Measurements from ENCODE around the gene SSR4. TPM values are rescaled to one million over a fixed set of nuclear protein-coding genes. Genes with fewer than 3 reads are reported as not detected.

SSR4 gene
- total RNA-seq, 1 donor, result 156 TPM

DNA sequence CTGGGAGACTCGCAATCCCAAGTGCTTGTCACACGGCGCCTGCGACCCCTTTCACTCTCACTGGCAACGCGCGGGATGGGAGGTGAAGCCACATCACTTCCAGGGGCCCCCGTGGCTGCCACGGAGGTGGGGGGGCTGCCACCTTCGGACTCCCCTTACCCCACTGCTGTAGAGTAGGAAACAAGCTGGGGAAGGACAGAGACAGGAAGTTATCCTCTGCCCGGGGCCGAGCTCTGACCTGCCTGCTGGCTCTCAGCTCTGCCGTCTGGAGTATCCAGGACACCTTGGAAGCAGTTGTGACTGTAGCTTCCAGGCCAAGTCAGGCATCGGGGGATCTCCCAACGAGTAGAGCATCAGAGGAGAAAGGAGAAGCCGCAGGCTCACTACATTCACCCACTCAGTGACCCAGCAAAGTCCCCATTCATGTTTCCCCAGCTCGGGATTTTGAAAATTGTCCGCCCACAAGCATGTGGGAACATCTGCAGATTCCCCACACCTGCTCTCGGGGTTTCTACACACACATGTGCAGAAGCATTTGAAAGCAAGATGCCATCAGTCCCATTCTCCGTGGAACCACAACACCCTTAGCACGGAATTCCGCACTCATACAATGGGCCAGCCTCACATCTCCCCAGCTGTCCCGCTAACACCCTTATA lies 25.0 kb downstream of the SSR4 start:
- no peaks in the 10 kb centered on the region for H3K9me3 ChIP-seq (ENCODE audit: low read depth, low read length)
- no peak overlapping the region for H2AFZ ChIP-seq (ENCODE audit: low read length)
- no peaks in the 10 kb centered on the region for H3K79me2 ChIP-seq (ENCODE audit: insufficient read depth, low read length)
- peaks cover 20% of the 10 kb centered on the region for H3K27me3 ChIP-seq (ENCODE audit: insufficient read depth, low read length)
- no peaks in the 10 kb centered on the region for H4K20me1 ChIP-seq (ENCODE audit: insufficient read depth, low read length)
- no peak overlapping the region for H3K27ac ChIP-seq (ENCODE audit: low read depth, low read length)
- peak overlapping the region; percentile 35 for H3K4me3 ChIP-seq (ENCODE audit: insufficient read depth, low read length)
- DNase-seq (ENCODE audit: insufficient read length, low spot score, missing footprints), result peak; percentile 76
- no peaks in the 10 kb centered on the region for H3K4me1 ChIP-seq (ENCODE audit: insufficient read depth, low read length)
- TF ChIP-seq, protein P1, sequence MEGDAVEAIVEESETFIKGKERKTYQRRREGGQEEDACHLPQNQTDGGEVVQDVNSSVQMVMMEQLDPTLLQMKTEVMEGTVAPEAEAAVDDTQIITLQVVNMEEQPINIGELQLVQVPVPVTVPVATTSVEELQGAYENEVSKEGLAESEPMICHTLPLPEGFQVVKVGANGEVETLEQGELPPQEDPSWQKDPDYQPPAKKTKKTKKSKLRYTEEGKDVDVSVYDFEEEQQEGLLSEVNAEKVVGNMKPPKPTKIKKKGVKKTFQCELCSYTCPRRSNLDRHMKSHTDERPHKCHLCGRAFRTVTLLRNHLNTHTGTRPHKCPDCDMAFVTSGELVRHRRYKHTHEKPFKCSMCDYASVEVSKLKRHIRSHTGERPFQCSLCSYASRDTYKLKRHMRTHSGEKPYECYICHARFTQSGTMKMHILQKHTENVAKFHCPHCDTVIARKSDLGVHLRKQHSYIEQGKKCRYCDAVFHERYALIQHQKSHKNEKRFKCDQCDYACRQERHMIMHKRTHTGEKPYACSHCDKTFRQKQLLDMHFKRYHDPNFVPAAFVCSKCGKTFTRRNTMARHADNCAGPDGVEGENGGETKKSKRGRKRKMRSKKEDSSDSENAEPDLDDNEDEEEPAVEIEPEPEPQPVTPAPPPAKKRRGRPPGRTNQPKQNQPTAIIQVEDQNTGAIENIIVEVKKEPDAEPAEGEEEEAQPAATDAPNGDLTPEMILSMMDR (IDR thresholded peaks at IDR 0.05; ENCODE audit: extremely low read depth, low read depth, low read length), result no peak
- no peaks in the 10 kb centered on the region for H3K36me3 ChIP-seq (ENCODE audit: insufficient read depth, low read length)
- peak overlapping the region; percentile 36 for H3K4me2 ChIP-seq (ENCODE audit: insufficient read depth, low read length)

GRCh38 chrX:153820601-153821000 lies 26.1 kb downstream of the SSR4 start:
- peaks cover 20% of the 10 kb centered on the region for H3K27me3 ChIP-seq (ENCODE audit: insufficient read depth, low read length)
- peak; percentile 80 for DNase-seq (ENCODE audit: insufficient read length, low spot score, missing footprints)
- H3K9me3 ChIP-seq (ENCODE audit: low read depth, low read length), result no peaks in the 10 kb centered on the region
- H3K36me3 ChIP-seq (ENCODE audit: insufficient read depth, low read length), result no peaks in the 10 kb centered on the region
- no peak overlapping the region for H3K27ac ChIP-seq (ENCODE audit: low read depth, low read length)
- TF ChIP-seq, protein P1 (IDR thresholded peaks at IDR 0.05; ENCODE audit: extremely low read depth, low read depth, low read length), result no peak
- no peak overlapping the region for H3K4me2 ChIP-seq (ENCODE audit: insufficient read depth, low read length)
- H3K79me2 ChIP-seq (ENCODE audit: insufficient read depth, low read length), result no peaks in the 10 kb centered on the region
- H3K4me1 ChIP-seq (ENCODE audit: insufficient read depth, low read length), result no peaks in the 10 kb centered on the region
- no peak overlapping the region for H2AFZ ChIP-seq (ENCODE audit: low read length)
- H3K4me3 ChIP-seq (ENCODE audit: insufficient read depth, low read length), result no peak overlapping the region
- no peaks in the 10 kb centered on the region for H4K20me1 ChIP-seq (ENCODE audit: insufficient read depth, low read length)

GRCh38 chrX:153821066-153821465 lies 26.6 kb downstream of the SSR4 start:
- peak; percentile 73 for DNase-seq (ENCODE audit: insufficient read length, low spot score, missing footprints)
- Histone ChIP-seq H4K20me1 (ENCODE audit: insufficient read depth, low read length) (no peaks in the 10 kb centered on the region), H3K9me3 (ENCODE audit: low read depth, low read length) (no peaks in the 10 kb centered on the region), H3K27ac (ENCODE audit: low read depth, low read length) (no peak overlapping the region), H3K4me2 (ENCODE audit: insufficient read depth, low read length) (no peak overlapping the region), H2AFZ (ENCODE audit: low read length) (no peak overlapping the region), H3K4me1 (ENCODE audit: insufficient read depth, low read length) (no peaks in the 10 kb centered on the region), H3K79me2 (ENCODE audit: insufficient read depth, low read length) (no peaks in the 10 kb centered on the region), H3K27me3 (ENCODE audit: insufficient read depth, low read length) (peaks cover 20% of the 10 kb centered on the region), H3K36me3 (ENCODE audit: insufficient read depth, low read length) (no peaks in the 10 kb centered on the region), H3K4me3 (ENCODE audit: insufficient read depth, low read length) (no peak overlapping the region)
- TF ChIP-seq, protein P1 (IDR thresholded peaks at IDR 0.05; ENCODE audit: extremely low read depth, low read depth, low read length), result no peak

DNA sequence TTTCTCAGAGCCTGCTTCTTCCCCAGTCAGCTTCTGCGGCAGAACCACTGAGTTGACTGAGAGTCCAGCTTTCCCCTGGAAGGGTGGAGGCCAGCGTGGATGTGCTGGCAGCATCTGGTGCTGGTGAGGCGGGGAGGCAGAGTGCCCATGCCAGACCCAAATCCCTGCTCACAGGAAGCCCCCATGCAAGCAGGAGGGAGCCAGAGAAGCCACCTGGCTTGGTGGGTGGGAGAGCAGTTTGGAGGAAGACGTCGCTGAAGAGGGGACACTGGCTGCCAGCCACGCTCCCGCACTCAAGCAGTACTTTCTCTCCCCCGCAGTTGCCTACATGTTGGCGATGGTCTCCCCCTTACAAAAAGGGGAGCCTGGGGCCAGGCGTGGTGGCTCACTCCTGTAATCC lies 29.9 kb downstream of the SSR4 start:
- TF ChIP-seq, protein P1 (IDR thresholded peaks at IDR 0.05; ENCODE audit: extremely low read depth, low read depth, low read length), result no peak
- peaks cover 35% of the 10 kb centered on the region for H3K27me3 ChIP-seq (ENCODE audit: insufficient read depth, low read length)
- H3K27ac ChIP-seq (ENCODE audit: low read depth, low read length), result no peak overlapping the region
- H4K20me1 ChIP-seq (ENCODE audit: insufficient read depth, low read length), result no peaks in the 10 kb centered on the region
- DNase-seq (ENCODE audit: insufficient read length, low spot score, missing footprints), result peak; percentile 74
- H3K36me3 ChIP-seq (ENCODE audit: insufficient read depth, low read length), result no peaks in the 10 kb centered on the region
- H3K9me3 ChIP-seq (ENCODE audit: low read depth, low read length), result no peaks in the 10 kb centered on the region
- H3K4me2 ChIP-seq (ENCODE audit: insufficient read depth, low read length), result no peak overlapping the region
- no peak overlapping the region for H2AFZ ChIP-seq (ENCODE audit: low read length)
- no peak overlapping the region for H3K4me3 ChIP-seq (ENCODE audit: insufficient read depth, low read length)
- no peaks in the 10 kb centered on the region for H3K79me2 ChIP-seq (ENCODE audit: insufficient read depth, low read length)
- H3K4me1 ChIP-seq (ENCODE audit: insufficient read depth, low read length), result no peaks in the 10 kb centered on the region

Data from osteoblast (primary cell).